DND-41 (cell line): ENCODE measurements around the gene MAP3K8.

Source experiments
- CTCF ChIP-seq: IDR thresholded peaks from 2 replicates; pipeline ENCODE4 v1.5.1; 2012; ENCODE audit warnings: borderline replicate concordance, low read length, moderate library complexity, mild to moderate bottlenecking; ENCODE audit not compliant: poor library complexity, severe bottlenecking; ENCODE audit errors: extremely low read depth
- EZH2 ChIP-seq: IDR thresholded peaks from 3 replicates; pipeline ENCODE4 v1.6.1; 2012; ENCODE audit warnings: borderline replicate concordance, low read depth, mild to moderate bottlenecking, moderate library complexity, low read length, inconsistent platforms; ENCODE audit not compliant: severe bottlenecking

DNA sequence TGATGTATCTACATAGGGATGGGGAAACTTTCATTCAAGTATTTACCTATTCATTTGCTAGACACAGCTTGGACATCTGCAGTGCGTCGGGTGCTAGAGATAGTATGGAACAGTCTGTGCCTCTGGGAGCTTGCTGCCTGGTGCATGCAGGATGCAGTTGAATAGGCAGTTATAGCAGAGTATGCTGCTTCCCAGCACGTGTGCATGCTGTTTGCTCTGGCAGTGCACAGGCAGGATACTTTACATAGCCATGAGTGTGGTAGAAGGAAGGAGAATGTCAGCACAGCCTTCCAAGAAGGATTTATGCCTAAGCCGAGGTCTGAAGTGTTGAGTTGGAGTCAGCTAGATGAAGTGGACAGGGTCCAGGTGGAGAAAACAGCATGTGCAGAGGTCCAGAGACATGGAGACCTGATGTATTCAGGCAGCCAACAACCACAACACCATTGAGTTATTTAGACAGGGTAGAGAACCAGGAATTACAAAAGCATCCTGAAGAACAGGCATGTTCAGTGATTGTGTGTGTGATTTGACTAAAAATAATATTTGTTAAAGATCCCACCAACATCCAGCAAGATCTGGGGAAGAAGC, 8.1 kb downstream of the MAP3K8 start:
- TF ChIP-seq CTCF (no peak), EZH2 (no peak)
